ENCODE data around the gene ATP2A1.
A peak's percentile ranks its signal among the peaks of the same experiment; 100 is the strongest.
"Not testable (repeated sequence)": the region's sequence is repeated elsewhere in the genome, so short reads cannot be mapped to it uniquely, and the experiment has no call there.

Gene ATP2A1

DNA sequence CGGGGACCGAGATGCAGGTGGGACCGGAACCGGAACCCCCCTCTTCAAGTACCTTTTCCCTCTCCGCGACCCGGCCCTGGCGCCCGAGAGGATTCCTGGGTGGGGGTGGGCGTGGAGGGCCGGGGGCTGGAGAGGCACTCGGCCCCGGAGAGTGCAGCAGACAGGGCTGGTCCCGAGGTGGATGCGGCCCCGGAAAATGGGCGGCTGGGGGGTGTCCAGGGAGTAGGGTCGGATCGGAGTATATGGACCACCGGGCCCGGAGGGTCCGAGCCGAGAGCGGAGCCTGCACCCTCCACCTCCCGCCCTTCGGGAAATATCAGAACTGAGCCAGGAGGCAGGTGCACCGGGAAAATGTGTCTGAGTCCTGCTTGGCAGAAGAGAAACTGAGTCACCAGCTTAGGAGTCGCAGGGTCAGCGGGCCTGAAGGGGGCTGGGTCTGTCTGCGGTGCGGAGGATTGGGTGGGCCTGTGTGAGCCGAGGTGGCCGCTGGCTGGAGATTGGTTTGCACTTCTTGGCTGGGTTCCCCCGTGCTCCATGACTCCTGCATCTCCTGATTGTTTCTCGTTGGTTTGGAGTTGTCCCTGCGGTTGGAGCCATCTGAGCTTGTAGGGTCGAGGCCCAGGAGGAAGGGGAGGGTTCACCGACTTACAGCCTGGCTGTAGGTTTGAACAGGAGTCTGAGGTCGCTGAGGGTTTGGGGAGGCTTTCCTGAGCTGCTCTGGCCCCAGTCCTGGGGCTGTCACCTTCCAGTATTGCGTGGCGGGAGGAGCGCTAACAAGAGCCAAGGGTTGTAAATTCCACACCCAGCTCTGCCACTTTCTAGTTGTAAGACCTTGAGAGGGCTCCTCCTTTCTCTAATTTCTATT is 14.1 kb upstream of the ATP2A1 start:
- no peak for DNase-seq

DNA sequence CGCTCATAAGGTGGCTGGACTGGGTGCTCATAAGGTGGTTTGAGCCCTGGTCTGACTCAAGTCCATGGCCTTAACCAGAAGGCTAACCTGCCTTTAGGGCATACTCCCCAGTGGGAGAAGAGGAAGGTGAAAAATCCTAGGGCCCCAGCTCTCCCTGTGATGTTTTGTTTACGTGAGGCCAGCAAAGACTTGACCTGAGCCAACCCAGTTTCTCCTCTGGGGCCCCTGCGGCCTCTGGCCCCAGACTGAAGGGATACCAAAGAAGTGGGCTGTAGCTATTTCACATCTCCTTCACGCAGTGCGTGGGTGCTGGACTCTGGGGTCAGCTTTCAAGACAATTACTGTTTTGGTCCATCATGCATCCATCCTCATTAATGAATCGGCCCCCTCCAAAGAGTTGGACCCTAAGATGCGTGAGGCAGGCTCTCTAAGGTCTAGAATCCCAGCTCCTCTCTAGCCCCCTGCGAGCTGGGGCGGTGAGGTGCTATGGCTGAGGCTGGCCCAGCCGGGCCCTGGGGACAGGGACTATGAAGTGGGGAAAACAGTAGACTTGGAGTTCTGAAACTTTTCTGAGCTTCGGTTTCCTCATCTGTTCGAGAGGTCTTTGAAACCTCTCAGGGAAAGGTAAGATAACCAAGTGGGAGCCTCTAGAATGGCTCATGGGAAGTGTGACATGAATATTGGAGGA is 13.1 kb upstream of the ATP2A1 start:
- DNase-seq: no peak

DNA sequence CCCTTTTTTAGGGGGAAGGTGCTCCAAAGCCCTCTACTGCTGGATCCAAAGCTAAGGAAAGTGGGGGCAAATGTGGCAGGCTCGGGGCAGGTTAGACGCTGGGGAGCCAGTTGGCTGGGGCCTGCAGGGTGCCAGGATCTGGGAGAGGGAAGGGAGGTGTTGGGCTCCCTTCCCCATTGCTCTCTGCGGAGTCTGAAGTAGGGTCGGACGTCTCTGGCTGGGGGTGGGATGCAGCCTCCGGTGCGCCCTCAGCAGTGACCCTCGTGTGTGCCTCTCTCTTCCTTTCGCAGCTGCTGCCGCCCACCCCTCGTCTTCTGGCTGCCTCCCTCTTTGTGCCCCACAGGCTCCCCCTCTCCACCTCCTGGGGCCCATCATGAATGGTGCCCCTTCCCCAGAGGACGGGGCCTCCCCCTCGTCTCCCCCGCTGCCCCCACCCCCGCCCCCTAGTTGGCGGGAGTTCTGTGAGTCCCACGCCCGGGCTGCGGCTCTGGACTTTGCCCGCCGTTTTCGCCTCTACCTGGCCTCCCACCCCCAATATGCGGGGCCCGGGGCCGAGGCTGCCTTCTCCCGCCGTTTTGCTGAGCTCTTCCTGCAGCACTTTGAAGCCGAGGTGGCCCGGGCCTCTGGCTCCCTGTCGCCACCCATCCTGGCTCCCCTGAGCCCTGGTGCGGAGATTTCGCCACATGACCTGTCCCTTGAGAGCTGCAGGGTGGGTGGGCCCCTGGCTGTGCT is 12.4 kb upstream of the ATP2A1 start:
- no peak for DNase-seq

DNA sequence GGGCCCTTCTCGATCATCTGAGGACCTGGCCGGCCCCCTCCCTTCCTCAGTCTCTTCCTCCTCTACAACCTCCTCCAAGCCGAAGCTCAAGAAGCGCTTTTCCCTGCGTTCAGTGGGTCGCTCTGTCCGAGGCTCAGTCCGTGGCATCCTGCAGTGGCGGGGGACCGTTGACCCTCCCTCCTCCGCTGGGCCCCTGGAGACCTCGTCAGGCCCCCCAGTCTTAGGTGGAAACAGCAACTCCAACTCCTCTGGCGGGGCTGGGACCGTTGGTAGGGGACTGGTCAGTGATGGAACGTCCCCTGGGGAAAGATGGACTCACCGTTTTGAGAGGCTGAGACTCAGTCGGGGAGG is 11.9 kb upstream of the ATP2A1 start:
- DNase-seq: no peak

DNA sequence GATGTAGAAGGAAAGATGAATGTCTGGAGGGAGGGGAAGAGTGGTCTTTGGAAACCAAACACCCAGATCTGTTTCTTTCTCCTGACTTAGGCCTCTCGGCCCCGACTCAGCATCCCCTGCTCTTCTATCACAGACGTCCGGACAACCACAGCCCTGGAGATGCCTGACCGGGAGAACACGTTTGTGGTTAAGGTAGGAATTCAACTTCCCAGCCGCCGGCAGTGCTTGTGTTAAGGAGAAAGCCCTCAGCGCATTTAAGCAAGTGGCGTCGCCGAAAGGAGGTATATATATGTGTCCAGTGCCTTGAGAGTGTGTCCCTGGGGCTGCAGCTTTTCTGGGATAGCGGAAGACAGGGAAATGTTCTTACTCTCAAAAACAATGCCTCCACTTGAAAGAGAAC is 11.0 kb upstream of the ATP2A1 start:
- DNase-seq: no peak

DNA sequence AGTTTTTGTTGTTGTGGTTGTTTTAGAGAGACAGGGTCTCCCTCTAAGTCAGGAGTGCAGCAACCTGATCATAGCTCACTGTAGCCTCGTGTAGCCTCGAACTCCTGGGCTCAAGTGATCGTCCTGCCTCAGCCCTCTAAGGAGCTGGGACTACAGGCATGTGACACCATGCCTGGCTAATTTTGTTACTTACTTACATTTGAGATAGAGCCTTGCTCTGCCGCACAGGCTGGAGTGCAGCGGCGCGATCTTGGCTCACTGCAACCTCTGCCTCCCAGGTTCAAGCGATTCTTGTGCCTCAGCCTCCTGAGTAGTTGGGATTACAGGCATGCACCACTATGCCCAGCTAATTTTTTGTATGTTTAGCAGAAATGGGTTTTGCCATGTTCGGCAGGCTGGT is 10.6 kb upstream of the ATP2A1 start:
- DNase-seq: not testable (repeated sequence)

DNA sequence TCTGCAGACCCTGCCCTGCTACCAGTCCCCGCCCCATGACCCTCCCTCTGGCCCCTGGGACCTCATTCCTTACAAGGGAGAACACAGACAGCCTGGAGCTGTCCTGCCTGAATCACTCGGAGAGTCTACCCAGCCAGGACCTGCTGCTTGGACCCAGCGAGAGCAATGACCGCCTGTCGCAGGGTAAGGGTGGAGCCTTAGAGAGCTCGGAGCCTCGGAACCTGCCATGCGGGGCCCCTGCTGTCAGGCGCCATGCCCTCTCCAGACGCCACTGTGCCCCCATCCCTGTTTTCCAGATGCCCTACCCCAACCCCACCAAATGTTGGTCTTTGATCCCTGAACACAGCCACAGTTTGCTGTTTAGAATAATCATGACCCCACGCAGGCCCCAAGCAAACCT is 9.1 kb upstream of the ATP2A1 start:
- no peak for DNase-seq

DNA sequence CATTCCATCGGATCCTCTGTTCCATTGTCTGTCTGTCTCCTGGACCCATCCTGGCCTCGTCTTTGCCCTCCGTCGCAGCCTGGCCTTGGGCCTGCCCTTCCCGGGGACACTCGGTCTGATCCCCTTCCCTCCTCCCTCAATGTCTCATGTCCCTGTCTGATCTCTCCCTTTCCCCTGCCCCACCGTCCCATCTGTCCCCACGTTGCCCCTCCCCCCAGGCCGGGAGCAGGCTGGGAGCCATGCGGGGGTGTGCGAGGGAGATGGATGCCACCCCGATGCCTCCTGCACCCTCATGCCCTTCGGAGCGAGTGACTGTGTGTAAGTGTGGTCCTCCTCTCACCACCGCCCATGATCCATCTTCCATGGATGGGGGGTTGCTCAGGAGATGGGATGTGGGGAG is 5.3 kb upstream of the ATP2A1 start:
- DNase-seq: no peak

DNA sequence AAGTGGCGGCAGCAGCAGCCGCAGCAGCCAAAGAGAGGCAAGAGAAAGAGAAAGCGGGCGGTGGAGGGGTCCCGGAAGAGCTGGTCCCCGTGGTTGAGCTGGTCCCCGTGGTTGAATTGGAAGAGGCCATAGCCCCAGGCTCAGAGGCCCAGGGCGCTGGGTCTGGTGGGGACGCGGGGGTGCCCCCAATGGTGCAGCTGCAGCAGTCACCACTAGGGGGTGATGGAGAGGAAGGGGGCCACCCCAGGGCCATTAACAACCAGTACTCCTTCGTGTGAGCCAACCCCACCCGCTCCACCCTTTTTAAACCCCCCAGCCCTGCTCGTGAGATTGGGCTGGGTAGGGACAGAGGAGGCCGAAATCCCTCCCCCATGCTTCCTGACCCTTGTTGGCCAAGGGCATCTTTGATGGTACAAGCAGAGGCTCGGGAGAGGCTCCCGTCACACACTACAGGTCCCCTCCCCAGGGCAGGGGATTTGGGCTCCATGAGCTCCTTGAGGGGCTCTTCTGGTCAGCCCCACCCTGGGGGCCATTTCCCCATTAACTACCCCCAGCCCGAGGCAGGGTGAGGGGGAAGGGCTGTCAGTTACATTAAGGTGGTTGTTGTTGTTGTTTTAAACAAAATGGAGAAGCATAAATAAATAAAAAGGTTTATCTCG is 4.6 kb upstream of the ATP2A1 start:
- no peak for DNase-seq

DNA sequence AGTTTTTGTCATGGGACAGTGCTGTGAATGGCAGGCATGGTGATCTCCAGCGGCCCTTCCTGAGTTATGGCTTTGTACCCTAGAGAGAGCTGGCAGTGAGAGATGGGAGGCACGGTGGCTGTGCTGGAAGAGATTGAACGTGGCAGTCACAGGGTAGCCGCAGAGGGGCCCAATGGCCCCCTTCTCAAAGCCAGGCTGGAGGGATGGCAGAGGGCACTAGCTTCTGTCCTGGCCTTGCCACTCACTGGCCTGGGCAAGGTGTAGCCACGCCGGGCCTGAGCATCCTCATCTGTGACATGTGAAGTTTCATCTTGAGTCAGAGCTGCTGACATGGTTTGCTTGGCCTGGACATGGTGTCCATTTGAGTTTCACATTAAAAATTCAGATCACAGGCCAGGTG is 3.9 kb upstream of the ATP2A1 start:
- DNase-seq: no peak

DNA sequence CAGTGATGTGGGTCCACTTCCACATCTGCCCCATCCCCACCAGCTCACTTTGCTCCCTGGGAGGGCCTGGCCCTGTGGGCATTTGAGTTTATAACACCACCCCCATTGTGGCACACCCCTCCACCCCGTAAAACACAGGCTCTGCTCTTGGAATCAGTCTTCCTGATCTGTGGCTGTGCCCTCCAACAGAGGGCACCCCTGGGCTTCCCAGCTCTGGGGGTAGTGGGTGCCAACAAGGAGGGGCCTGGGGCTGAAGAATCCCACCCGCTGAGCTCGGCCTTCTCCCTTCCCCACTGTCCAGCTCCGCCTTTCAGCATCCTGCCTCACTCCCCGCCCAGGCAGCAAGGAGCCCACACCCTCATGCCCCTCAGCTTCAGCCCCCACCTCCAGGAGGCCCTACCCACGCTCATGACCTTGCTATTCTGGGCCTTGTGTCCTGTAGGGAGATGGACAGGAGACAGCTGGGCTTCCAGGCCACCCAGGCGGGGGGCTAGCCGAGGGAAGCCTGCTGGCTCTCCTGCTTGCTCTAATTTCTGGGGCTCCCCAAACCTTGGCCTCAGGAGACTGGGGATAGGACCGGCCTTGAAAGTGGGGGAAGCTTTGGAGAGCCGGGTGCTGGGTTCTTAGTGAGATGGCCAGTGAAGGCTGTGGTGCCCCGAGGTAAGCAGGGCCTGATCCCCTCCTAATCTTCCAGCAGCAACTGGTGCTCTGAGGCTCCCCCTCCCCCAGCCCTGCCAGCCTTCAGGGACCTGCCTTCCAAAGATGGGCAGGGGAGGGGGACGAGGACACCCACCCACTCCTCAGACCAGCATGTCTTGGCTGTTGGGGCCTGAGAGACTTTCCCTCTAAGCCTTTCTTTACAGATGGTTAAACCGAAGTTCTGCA is 2.9 kb upstream of the ATP2A1 start:
- no peak for DNase-seq

DNA sequence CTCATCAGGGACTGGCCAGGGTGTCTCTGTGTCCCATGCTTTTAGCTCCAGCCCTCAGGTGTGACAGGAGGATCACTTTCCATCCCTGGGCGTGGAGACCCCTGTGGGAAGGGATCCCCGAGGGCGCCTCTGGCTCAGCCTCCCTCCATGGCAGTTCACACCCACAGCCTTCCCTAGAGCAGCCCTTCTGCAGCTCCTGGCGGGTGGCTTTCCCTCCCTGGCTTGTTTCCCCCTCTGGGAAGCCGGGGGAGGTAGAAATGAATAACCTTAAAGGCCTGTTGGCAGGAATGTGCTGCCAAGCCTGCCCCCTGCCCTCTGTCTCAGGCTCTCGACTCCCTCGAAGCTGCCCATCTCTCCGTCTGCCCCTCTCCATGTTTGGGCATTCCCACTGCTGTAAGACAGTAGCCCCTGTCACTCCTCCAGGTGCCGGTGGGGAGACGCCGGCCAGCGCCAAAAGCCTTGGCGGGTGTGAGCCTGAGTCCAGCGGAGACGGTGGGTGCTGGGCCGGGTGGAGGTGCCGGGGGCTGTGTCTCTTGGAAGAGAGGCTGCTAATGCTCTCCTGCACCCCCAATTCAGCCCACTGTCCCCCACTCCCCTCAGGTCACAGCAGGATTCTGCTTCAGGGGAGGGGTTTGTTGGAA is 2.1 kb upstream of the ATP2A1 start:
- DNase-seq: no peak

DNA sequence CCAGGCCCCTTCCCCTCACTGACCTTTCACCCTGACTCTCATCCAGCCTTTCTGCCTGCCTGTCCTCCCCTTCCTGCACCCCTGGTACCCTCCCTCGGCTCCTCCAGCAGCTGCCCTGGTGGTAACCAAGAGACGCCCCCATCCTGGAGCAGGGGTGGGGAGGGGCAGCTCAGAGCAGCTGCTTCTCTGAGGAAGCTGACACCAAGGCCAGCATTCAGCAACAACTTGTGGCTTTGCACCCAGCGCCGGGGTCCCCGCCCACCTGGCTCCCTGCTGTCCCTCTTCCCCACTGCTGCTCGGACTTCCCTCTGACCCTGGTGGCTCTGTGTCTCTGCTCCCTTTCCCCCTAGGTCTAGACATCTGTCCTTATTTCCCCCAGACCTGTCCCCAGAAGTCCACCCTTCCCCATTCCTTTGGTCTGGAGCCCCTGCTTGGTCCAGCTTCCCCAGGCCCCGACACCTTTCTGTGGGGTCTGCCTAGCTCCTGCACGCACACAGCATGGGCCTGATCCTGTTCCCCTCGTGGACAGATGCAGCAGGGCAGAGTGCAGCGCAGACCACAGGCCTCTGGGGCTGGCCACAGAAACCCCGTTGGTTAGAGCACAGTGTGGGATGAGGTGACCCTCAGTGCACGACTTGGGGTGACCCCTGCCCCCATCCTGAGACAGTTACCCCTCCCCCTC is 1.2 kb upstream of the ATP2A1 start:
- DNase-seq: no peak

DNA sequence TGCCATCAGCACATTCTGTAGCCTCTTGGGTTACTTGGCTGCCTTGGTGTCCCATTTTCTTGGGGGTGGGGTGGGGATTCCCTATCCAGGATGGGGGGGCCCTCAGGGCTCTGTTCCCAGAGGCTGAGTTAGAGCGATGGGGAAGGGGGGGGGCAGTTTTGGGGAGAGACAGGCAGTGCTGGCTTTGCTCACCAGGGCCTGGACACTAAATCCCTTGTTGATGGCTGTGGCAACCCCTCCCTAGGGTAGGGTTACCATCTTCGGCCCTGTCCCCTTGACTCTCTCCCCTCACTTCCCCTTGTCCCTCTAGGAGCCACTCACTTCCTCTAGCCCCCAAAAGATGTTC is 660 bp upstream of the ATP2A1 start:
- DNase-seq: no peak

DNA sequence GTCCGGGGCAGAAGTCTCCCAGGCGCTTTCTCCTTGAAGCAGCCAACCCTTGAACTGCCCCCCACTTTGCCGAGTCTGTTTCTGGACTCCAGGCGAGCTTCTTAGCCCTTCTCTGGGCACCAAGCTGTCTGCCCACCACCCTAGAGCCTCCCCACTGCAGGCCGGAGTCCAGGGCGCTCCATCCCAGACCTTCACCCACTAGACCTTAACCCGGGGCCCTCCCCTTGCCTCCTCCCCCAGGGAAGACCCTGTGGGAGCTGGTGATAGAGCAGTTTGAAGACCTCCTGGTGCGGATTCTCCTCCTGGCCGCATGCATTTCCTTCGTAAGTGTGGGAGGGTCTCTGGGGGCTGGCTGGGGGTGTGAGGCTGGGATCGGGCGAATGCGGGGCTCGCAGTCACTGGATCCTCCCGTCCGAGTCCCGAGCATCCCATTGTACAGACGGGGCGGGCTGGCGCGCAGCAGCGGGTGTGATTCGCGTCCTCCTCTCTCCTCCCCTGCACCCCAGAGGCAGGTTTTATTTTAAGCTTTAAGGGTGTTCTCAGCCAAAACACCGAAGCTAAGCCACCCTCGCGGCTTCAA is 1.1 kb downstream of the ATP2A1 start:
- DNase-seq: no peak

DNA sequence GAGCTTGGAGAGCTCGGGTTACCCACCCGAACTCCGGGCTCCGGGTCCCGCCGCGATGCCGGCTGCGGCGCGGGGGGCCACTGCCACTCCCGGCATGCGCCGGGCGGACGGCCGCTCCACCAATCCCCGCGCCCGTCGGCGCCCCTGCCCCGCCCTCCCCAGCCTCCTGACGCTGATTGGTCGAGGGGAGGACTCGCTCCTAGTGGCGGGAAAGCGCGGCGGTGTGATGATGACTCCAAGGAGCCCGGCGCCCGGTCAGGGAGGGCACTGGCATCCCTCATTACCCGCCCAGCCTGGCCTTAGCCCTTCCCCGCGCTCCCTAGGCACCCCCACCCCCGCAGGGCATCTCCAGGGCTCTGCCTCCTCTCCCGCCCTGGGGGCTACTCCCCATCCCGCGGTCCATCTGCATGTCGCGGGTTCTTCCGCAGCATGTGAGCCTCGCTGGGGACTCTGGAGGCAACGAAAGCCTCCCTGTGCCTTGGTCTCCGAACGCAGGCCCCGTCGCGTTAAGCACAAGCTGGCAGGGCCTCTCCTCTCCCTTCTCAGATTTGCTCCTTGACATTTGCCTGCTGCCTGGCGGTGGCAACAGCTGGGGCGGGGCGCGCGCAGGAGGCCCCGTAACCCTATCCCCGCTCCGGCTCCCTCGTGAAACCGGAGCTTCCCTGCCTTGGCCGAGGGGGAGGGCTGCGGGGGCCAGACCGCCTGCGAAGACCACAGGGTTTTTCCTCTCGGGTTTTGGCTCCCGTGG is 1.7 kb downstream of the ATP2A1 start:
- DNase-seq: peak; percentile 82

DNA sequence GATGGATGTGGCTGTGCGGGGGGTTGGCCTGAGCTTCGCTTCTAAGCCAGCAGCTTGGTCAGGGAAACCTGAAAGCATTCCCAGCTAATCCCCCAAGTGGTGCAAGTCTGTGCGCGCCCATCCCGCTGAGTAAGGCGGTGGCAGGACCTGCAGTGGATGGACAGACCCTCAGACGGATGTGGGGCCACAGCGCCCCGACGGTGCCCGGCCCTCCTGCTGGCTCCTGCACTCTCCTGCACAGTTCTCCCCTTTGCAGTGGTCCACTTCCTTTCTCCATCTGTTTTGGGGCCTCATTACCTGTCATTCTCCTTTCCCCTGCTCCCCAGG is 2.3 kb downstream of the ATP2A1 start:
- no peak for DNase-seq

DNA sequence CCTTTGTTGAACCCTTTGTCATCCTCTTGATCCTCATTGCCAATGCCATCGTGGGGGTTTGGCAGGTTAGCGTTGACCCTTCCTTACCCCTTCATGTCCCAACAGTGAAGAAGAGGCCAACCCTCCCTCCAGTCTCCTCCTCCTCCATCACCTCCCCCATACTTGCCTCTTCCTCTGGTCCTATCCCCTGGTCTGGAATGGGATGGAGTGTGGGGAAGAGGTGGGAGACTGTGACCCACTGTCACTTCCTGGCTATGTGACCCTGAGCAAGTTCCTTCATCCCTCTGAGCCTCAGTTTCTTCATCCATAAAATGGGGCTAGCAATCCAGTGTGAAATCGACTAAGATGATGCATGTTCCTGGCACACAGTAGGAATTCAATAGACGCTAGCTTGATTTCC is 2.7 kb downstream of the ATP2A1 start:
- no peak for DNase-seq

DNA sequence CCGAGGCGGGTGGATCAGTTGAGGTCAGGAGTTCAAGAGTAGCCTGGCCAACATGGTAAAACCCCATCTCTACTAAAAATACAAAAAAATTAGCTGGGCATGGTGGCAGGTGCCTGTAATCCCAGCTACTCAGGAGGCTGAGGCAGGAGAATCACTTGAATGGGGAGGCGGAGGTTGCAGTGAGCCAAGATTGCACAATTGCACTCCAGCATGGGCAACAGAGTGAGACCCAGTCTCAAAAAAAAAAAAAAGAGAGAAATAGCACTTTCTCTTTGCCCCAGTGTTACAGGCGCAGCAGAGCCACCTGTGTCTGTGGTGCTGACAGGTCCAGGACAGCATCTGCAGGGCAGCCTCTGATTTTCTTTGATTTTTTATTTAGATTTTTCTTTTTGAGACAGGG is 3.3 kb downstream of the ATP2A1 start:
- not testable (repeated sequence) for DNase-seq

DNA sequence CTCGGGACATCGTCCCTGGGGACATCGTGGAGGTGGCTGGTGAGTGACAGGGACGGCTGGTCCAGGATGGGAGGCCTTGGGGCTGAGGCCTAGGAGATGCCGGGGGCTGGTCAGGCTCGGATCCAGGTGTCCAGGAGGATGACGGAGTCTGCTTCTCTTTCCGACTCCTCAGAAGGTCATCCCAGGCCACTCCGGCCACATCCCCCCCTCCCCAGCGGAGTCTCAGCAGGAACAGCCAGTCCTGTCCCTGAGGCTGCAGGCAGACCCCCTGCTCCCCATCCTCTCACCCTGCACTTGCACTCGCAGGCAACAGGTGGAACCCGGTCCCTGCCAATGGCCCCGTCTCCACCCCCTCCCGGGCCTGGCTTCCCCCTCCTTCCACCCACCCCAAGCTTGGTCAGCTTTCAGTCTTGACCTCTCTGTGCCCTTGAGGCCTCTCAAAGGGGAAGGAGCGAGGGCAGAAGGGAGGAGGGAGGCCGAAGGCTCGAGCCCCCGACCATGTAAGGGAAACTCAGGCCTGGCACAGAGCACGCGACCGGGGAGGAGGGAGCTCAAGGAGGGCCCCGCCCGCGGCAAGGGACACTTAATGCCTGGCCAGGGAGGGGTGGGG is 4.4 kb downstream of the ATP2A1 start:
- no peak for DNase-seq

Measured in DMS79 (cell line).